Stimulated activated naive CD8-positive, alpha-beta T cell treated with anti-CD3 and anti-CD28 coated beads, Interleukin-15, Interleukin-2, amounts not matched to agents 100 ng/mL and 50 ng/mL, for 24 hours (primary cell): ENCODE results near the gene KIAA1671.

Source experiments
- H3K27ac Mint-ChIP-seq: one replicate; pipeline ENCODE4 v1.8.0; 2021; ENCODE audit warnings: mild to moderate bottlenecking, mixed read lengths
- H3K27me3 Mint-ChIP-seq: one replicate; pipeline ENCODE4 v1.8.0; 2021; ENCODE audit warnings: mixed read lengths
- H3K36me3 Mint-ChIP-seq: one replicate; pipeline ENCODE4 v1.8.0; 2021; ENCODE audit warnings: low read depth, mixed read lengths
- H3K4me1 Mint-ChIP-seq: one replicate; pipeline ENCODE4 v1.8.0; 2021; ENCODE audit warnings: low read depth, mixed read lengths
- H3K4me3 Mint-ChIP-seq: one replicate; pipeline ENCODE4 v1.8.0; 2021; ENCODE audit warnings: mild to moderate bottlenecking, mixed read lengths
- H3K9me3 Mint-ChIP-seq: one replicate; pipeline ENCODE4 v1.8.0; 2021; ENCODE audit warnings: mixed read lengths

Gene KIAA1671

DNA sequence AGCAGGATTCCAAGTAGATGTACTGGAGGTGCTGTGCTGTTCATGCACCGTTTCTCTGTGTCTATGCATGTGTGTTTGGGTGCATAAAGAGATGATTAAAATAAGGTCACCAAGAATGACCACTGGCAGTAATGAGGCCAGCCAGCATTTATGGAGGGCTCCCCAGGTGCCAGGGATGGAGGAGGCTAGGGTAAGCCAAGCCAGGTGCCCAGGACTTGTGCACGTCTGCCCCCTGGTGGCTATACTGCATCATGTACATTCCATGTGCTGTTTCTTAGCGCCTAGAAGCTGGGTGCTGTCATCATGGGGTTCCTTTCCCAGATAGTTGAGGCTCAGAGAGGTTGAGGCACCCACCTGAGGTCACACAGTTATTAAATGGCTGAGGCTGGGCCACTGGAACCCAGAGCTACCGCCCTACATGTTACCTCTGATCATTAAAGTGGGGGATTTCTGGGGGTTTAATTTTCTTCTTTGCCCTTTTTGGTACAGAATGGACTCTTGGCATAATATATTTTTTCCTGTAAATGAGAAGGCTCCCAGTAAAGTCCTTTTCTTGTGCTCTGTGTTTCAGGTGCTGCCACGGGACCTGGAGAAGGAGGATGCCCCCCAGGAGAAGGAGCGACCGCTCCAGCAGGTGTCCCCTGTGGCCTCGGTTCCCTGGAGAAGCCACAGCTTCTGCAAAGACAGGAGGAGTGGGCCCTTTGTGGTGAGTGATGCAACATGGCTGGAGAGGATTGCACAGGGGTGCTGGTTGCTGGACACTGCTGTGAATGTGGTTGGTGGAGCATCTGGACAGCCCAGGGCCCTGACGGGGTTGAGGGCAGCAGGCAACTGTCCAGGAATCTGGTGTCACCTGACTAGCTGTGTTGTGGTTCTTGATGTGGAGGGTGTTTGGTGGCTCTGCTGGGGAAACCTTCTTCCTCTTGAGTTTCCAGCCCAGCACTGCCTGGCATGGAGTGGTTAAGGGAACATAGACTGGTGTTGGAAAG, 96.4 kb downstream of the KIAA1671 start:
- Mint-ChIP-seq H3K4me3 (no peak overlapping the region), H3K9me3 (peaks cover 10% of the 10 kb centered on the region), H3K27me3 (no peaks in the 10 kb centered on the region), H3K36me3 (no peaks in the 10 kb centered on the region), H3K4me1 (peaks cover 10% of the 10 kb centered on the region), H3K27ac (no peak overlapping the region)

- H3K4me3 Mint-ChIP-seq, result no peak overlapping the region
- H3K9me3 Mint-ChIP-seq, result peaks cover 10% of the 10 kb centered on the region
- no peaks in the 10 kb centered on the region for H3K36me3 Mint-ChIP-seq
- peaks cover 17% of the 10 kb centered on the region for H3K4me1 Mint-ChIP-seq
- H3K27ac Mint-ChIP-seq, result no peak overlapping the region
- no peaks in the 10 kb centered on the region for H3K27me3 Mint-ChIP-seq
These were observed 97.3 kb downstream of the KIAA1671 start for GRCh38 chr22:25049770-25050169.

DNA sequence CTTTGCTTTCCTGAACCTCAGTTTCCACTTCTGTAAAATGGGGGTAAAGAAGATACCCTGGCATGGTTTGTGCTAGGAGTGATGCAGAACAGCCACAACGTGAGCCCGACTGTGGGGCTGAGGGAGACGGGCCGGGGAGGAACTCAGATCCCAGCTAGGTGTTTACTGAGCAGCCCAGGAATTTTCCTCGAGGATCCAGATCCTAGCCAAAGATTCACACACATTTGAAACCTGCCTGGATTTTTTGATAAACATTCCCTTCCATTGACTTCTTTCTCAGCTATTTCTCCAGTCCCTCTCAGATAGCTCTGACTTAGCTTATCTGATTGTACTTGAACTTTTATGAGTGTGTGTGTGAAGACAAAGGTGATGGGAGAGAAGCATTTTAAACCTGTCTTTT, 98.0 kb downstream of the KIAA1671 start:
- Mint-ChIP-seq H3K4me1 (peaks cover 25% of the 10 kb centered on the region), H3K27me3 (no peaks in the 10 kb centered on the region), H3K4me3 (no peak overlapping the region), H3K27ac (no peak overlapping the region), H3K36me3 (no peaks in the 10 kb centered on the region), H3K9me3 (peaks cover 10% of the 10 kb centered on the region)

DNA sequence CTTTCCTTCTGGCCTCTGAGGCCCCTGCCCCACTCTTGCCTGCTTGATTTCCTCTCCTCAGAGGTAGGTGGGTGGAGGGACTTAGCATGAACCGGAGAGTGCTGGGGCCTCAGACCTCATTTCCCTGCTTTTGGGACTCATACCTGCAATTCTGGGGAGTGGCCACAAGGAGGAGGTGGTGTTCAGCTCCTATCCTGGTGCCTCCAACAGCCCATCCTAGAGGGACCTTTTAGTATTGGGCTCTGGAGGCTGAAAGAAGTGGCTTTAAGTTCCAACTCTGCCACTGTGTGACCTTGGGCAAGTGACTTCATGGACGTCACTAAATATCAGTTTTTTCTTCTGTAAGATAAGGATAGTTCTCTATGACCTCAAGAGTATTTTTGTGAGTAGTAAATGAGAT, 98.6 kb downstream of the KIAA1671 start:
- H3K27me3 Mint-ChIP-seq, result no peaks in the 10 kb centered on the region
- peaks cover 10% of the 10 kb centered on the region for H3K9me3 Mint-ChIP-seq
- H3K4me3 Mint-ChIP-seq, result no peak overlapping the region
- H3K4me1 Mint-ChIP-seq, result peaks cover 25% of the 10 kb centered on the region
- H3K27ac Mint-ChIP-seq, result no peak overlapping the region
- no peaks in the 10 kb centered on the region for H3K36me3 Mint-ChIP-seq

- H3K36me3 Mint-ChIP-seq, result no peaks in the 10 kb centered on the region
- peaks cover 10% of the 10 kb centered on the region for H3K9me3 Mint-ChIP-seq
- H3K4me1 Mint-ChIP-seq, result peaks cover 30% of the 10 kb centered on the region
- H3K4me3 Mint-ChIP-seq, result no peak overlapping the region
- H3K27ac Mint-ChIP-seq, result no peak overlapping the region
- no peaks in the 10 kb centered on the region for H3K27me3 Mint-ChIP-seq
These were observed 99.6 kb downstream of the KIAA1671 start for GRCh38 chr22:25051983-25052710.

DNA sequence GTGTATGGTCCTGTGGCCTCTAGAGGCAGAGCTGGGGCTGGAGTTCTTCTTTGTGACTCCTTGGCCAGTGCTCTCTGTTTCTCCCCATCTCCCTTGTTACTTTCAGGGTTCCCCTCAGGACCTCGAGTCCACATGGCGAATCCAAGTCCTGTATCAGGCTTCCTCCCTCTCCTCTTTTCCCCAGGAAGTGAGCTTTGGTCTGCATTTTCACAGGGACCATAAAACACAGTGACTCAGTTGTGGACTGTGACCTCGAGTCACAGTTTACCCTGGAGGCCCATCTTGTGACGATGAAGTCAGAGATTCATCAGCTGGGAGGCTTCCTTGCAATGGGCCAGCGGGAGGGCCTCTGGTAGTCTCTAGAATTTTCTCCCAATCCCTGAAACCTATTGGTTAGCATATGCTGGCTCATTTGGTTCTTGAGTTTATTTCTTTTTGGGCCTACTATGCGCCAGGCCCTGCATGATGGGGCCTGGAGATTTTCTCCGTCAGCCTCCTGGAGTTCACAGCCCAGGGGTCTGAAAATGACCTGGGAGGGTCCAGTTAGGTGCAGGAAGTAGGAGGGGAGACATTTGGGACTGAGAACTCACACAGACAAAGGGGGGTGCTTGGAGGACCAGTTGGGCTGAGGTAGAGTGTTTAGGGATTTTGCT, 100.8 kb downstream of the KIAA1671 start:
- no peak overlapping the region for H3K4me3 Mint-ChIP-seq
- no peak overlapping the region for H3K27ac Mint-ChIP-seq
- peaks cover 10% of the 10 kb centered on the region for H3K9me3 Mint-ChIP-seq
- peaks cover 41% of the 10 kb centered on the region for H3K4me1 Mint-ChIP-seq
- no peaks in the 10 kb centered on the region for H3K27me3 Mint-ChIP-seq
- no peaks in the 10 kb centered on the region for H3K36me3 Mint-ChIP-seq

GRCh38 chr22:25054943-25055511, 102.5 kb downstream of the KIAA1671 start:
- Mint-ChIP-seq H3K4me3 (no peak overlapping the region), H3K36me3 (no peaks in the 10 kb centered on the region), H3K4me1 (peaks cover 49% of the 10 kb centered on the region), H3K27me3 (no peaks in the 10 kb centered on the region), H3K9me3 (peaks cover 10% of the 10 kb centered on the region), H3K27ac (peak overlapping the region; percentile 82)

DNA sequence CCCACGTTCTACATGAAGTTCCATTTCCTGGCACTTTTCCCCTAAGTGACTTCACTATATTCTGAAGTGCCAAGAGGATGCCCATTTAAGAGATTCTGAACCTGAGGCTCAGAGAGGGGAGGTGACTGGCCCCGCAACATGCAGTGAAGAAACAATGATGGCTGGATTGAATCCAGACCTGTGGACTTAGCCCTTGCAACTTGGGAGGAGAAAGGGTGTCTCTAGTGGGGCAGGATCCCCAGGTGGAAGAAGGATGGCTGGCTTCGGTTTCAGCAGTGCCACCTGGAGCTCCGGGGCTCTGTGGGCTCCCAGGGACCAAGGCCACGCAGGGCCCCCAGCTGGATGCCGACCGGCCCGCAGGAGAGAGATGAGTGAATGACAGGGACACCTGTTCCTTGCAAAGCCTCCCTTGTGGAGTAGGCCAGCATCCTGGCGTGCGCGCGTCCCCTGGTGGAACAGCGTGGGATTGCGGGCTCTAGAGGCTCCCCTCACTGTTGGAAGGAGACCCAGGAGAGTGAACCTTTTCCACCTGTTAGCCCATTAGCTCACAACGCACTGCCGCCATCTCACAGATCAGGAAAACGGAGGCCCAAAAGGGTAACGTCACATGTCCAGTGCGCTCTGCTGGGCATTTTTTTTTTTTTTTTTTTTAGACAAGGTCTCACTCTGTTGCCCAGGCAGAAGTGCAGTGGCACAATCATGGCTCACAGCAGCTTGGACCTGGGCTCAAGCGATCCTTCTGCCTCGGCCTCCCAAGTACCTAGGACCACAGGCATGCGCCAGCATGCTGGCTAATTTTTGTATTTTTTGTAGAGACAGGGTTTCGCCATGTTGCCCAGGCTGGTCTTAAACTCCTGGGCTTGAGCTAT, 104.7 kb downstream of the KIAA1671 start:
- Mint-ChIP-seq H3K4me1 (peaks cover 70% of the 10 kb centered on the region), H3K9me3 (no peaks in the 10 kb centered on the region), H3K27me3 (no peaks in the 10 kb centered on the region), H3K27ac (peak overlapping the region; percentile 4), H3K4me3 (no peak overlapping the region), H3K36me3 (no peaks in the 10 kb centered on the region)

DNA sequence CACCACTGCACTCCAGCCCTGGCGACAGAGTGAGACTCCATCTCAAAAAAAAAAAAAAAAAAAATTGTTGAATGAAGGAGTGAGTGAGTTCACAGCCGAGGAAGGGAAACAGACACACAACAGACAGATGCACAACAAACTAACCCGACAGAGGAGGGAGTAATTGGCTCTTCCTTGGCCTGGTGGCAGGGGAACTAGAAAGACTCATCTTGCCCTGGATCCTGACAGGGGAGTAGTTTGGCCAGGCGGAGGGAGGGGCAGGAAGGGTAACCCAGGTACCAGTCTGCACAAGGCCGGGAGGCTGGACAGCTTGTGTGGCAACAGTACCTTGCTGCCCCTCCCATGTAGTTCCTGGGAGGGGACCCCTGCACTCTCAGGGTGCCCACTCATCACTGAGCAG, 106.9 kb downstream of the KIAA1671 start:
- Mint-ChIP-seq H3K4me3 (no peak overlapping the region), H3K9me3 (no peaks in the 10 kb centered on the region), H3K36me3 (no peaks in the 10 kb centered on the region), H3K4me1 (peaks cover 78% of the 10 kb centered on the region), H3K27ac (peak overlapping the region; percentile 34), H3K27me3 (no peaks in the 10 kb centered on the region)

DNA sequence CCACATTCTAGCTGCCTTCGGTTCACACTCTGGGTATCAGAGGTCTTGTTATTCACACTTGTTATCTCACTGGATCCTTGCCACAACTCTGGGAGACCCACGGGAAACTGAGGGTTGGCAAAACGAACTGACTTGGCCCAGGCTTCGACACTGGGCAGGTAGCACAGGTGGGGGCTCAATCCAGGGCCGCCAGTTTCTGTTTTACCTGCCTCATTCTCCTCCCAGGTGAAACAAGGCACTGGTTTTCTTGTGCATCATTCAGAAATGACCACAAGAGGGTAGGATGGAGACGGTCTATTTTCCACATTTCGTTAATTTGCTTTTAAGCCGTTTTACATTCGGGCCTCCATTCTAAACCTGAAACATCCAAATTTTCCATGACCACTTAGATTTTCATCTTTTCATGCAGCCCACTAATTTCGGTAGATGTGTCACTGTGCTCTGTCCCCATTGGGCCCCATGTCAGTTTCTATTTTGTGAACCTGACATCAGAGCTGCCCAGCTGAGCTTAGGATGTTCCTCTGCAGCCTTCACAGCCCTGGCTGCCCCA, 108.1 kb downstream of the KIAA1671 start:
- Mint-ChIP-seq H3K4me3 (no peak overlapping the region), H3K36me3 (no peaks in the 10 kb centered on the region), H3K4me1 (peaks cover 73% of the 10 kb centered on the region), H3K9me3 (no peaks in the 10 kb centered on the region), H3K27ac (peak overlapping the region; percentile 89), H3K27me3 (no peaks in the 10 kb centered on the region)

GRCh38 chr22:25061134-25061533, 108.6 kb downstream of the KIAA1671 start:
- Mint-ChIP-seq H3K4me3 (peak overlapping the region; percentile 35), H3K4me1 (peaks cover 73% of the 10 kb centered on the region), H3K27ac (peak overlapping the region; percentile 96), H3K9me3 (no peaks in the 10 kb centered on the region), H3K36me3 (no peaks in the 10 kb centered on the region), H3K27me3 (no peaks in the 10 kb centered on the region)

GRCh38 chr22:25061605-25062376, 109.3 kb downstream of the KIAA1671 start:
- Mint-ChIP-seq H3K27ac (peak overlapping the region; percentile 96), H3K4me1 (peaks cover 78% of the 10 kb centered on the region), H3K27me3 (no peaks in the 10 kb centered on the region), H3K4me3 (peak overlapping the region; percentile 71), H3K36me3 (no peaks in the 10 kb centered on the region), H3K9me3 (no peaks in the 10 kb centered on the region)

DNA sequence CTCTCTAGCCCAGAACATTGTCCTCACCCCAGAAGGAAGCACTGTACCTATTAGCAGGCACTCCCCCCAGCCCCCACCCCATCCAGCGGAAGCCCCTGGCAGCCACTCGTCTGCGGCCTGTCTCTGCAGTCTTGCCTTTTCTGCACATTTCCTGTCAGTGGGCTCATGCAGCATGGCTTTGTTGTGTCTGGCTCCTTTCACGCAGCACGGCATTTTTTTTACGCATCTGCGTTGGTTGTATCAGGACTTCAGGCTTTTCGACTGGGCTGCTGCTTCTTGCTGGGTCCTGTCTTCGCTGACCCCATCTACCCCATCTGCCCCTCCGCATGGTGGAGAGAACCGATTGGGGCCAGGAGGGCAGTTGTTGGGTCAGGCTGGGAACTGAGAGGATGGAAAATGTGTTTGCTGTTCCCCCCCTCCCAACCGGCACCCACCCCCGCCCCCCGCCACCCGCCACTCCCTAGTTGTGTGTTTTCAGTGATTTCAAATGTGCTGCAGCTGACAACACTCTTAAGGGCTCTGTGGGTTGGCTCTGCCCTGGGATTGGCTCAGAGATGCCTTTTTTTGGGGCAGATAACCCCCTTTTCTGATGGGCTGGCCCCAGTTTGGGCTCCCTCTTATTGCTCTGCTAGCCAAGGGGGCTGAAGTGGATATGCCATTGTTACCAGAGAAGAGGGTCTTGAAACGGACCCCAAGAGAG, 110.0 kb downstream of the KIAA1671 start:
- H3K36me3 Mint-ChIP-seq, result no peaks in the 10 kb centered on the region
- peak overlapping the region; percentile 71 for H3K4me3 Mint-ChIP-seq
- peak overlapping the region; percentile 96 for H3K27ac Mint-ChIP-seq
- H3K9me3 Mint-ChIP-seq, result no peaks in the 10 kb centered on the region
- peaks cover 78% of the 10 kb centered on the region for H3K4me1 Mint-ChIP-seq
- H3K27me3 Mint-ChIP-seq, result no peaks in the 10 kb centered on the region
